Tibial nerve (tissue), 3 donors: ENCODE results near the gene WHAMM.

Source experiments
- CTCF ChIP-seq, 5 experiments: fragments of 200-600 bp in 3 of 5; fragments of 450-650 bp in 2 of 5; sonication (generic) in 3 of 5; IDR thresholded peaks; one replicate each; pipeline ENCODE4 v1.5.1; 2016 to 2019; ENCODE audit warnings: antibody characterized with exemption in 5 of 5, mild to moderate bottlenecking in 3 of 5, moderate library complexity in 2 of 5
- POLR2A ChIP-seq, 2 donors: fragments of 450-650 bp; IDR thresholded peaks; one replicate each; pipeline ENCODE4 v1.6.1; 2017; ENCODE audit warnings: antibody characterized with exemption in 2 of 2, mild to moderate bottlenecking in 2 of 2, moderate library complexity in 2 of 2

- no peak for TF ChIP-seq POLR2A (IDR thresholded peaks at IDR 0.05)
- no peak for TF ChIP-seq CTCF (IDR thresholded peaks at IDR 0.05)
Measured at GRCh38 chr15:82767163-82767829, 42.1 kb upstream of the WHAMM start.
